Retinal pigment epithelial cell (primary cell): ENCODE data around the gene TRH.

Source experiments
- DNase-seq: peaks from one replicate; pipeline ENCODE4 v3.0.0-alpha.2; 2010; ENCODE audit warnings: low read depth
- H3K4me3 ChIP-seq: 2 replicates; pipeline ENCODE4 v1.5.1; 2011; ENCODE audit warnings: mild to moderate bottlenecking, low read length, control low read depth, moderate library complexity
- CTCF ChIP-seq: conservative IDR thresholded peaks from 2 replicates; pipeline ENCODE4 v1.5.1; 2011; ENCODE audit warnings: low read depth, low read length, control low read depth, inconsistent platforms

The TRH gene

GRCh38 chr3:129974833-129975704, 549 bp downstream of the TRH start:
- H3K4me3 ChIP-seq, result no peak overlapping the region
- DNase-seq, result no peak
- TF ChIP-seq CTCF, result no peak

- peak; percentile 16 for TF ChIP-seq CTCF
- no peak for DNase-seq
- no peak overlapping the region for H3K4me3 ChIP-seq
Measured at GRCh38 chr3:129975705-129976048, 1.2 kb downstream of the TRH start.

GRCh38 chr3:129976286-129976685, 1.8 kb downstream of the TRH start:
- no peak overlapping the region for H3K4me3 ChIP-seq
- no peak for TF ChIP-seq CTCF
- DNase-seq, result no peak

- TF ChIP-seq CTCF, result no peak
- no peak overlapping the region for H3K4me3 ChIP-seq
- no peak for DNase-seq
Measured at GRCh38 chr3:129978123-129978522, 3.6 kb downstream of the TRH start.

GRCh38 chr3:129979905-129980304, 5.4 kb downstream of the TRH start:
- no peak overlapping the region for H3K4me3 ChIP-seq
- no peak for TF ChIP-seq CTCF
- DNase-seq, result no peak

- no peak for DNase-seq
- no peak overlapping the region for H3K4me3 ChIP-seq
- no peak for TF ChIP-seq CTCF
Measured at GRCh38 chr3:129983561-129983960, 9.0 kb downstream of the TRH start.

- no peak overlapping the region for H3K4me3 ChIP-seq
- no peak for DNase-seq
- no peak for TF ChIP-seq CTCF
Measured at GRCh38 chr3:129984125-129984524, 9.6 kb downstream of the TRH start.
